Measurements from ENCODE around the gene IL16.

- TF ChIP-seq GABPA (IDR thresholded peaks at IDR 0.05; ENCODE audit: low read depth), result no peak
- TF ChIP-seq CTCF (IDR thresholded peaks at IDR 0.05; ENCODE audit: insufficient read depth, low read length), result no peak
Measured at GRCh38 chr15:81270188-81270587, 73.5 kb downstream of the IL16 start.

All from HL-60 (cell line).